GDM1 (cell line): Measurements from ENCODE around the gene CCDC71.

Experiments
- DNase-seq: peaks from one replicate; lab custom pipeline; 2025; lab: John Stamatoyannopoulos, UW

The CCDC71 gene

GRCh38 chr3:49166752-49167556 lies 823 bp upstream of the CCDC71 start:
- no peak for DNase-seq

- DNase-seq: no peak
Observed at GRCh38 chr3:49164983-49165720, 979 bp downstream of the CCDC71 start.

GRCh38 chr3:49163609-49164008 lies 2.5 kb downstream of the CCDC71 start:
- DNase-seq: no peak

GRCh38 chr3:49162751-49163419 lies 3.2 kb downstream of the CCDC71 start:
- DNase-seq: no peak

GRCh38 chr3:49161808-49162530 lies 4.2 kb downstream of the CCDC71 start:
- DNase-seq: peak; percentile 74

- no peak for DNase-seq
Observed at GRCh38 chr3:49161197-49161596, 4.9 kb downstream of the CCDC71 start.

GRCh38 chr3:49158792-49159191 lies 7.3 kb downstream of the CCDC71 start:
- no peak for DNase-seq

- no peak for DNase-seq
Observed at GRCh38 chr3:49158103-49158709, 7.9 kb downstream of the CCDC71 start.

- DNase-seq: no peak
Observed at GRCh38 chr3:49157289-49157688, 8.8 kb downstream of the CCDC71 start.

- DNase-seq: no peak
Observed at GRCh38 chr3:49153349-49153912, 12.7 kb downstream of the CCDC71 start.

- DNase-seq: no peak
Observed at GRCh38 chr3:49151610-49152009, 14.5 kb downstream of the CCDC71 start.

GRCh38 chr3:49148159-49148558 lies 18.0 kb downstream of the CCDC71 start:
- DNase-seq: no peak

- DNase-seq: no peak
Observed at GRCh38 chr3:49140080-49140479, 26.1 kb downstream of the CCDC71 start.

GRCh38 chr3:49135499-49135898 lies 30.6 kb downstream of the CCDC71 start:
- DNase-seq: no peak

GRCh38 chr3:49134471-49135265 lies 31.5 kb downstream of the CCDC71 start:
- DNase-seq: no peak

- DNase-seq: no peak
Observed at GRCh38 chr3:49133226-49133951, 32.7 kb downstream of the CCDC71 start.

- DNase-seq: no peak
Observed at GRCh38 chr3:49132437-49133225, 33.5 kb downstream of the CCDC71 start, which contains the start of gene LAMB2. LAMB2 (minus strand) TSS chr3:49133050; CDS start chr3:49132867, 183 bp downstream.

- no peak for DNase-seq
Observed at GRCh38 chr3:49132073-49132436, 34.1 kb downstream of the CCDC71 start.

GRCh38 chr3:49131576-49131975 lies 34.6 kb downstream of the CCDC71 start:
- DNase-seq: no peak
